Endothelial cell of umbilical vein (primary cell): ENCODE measurements around the gene ADAT1. TPM values are rescaled to one million over a fixed set of nuclear protein-coding genes. Genes with fewer than 3 reads are reported as not detected.
A peak's percentile ranks its signal among the peaks of the same experiment; 100 is the strongest.

Experiments used
- BruUV-seq: library from RNA; stranded (reverse); fragments of 400-500 nt; replicated peaks from 2 replicates; lab custom pipeline; 2021; lab: Mats Ljungman, UMichigan
- CTCF ChIA-PET: fragments of 300-600, 350-600 bp; sonication (Branson Sonifier 250); formaldehyde crosslinking; loops from one replicate; lab custom pipeline; 2021; ENCODE audit warnings: antibody characterized with exemption, inconsistent platforms; lab: Charles Lee
- POLR2A ChIA-PET: fragments of 300-600, 350-600 bp; sonication (Branson Sonifier 250); formaldehyde crosslinking; loops from one replicate; lab custom pipeline; 2021; ENCODE audit warnings: antibody characterized with exemption, inconsistent platforms; lab: Charles Lee
- DNase-seq: peaks from one replicate; pipeline ENCODE4 v3.0.0-alpha.2; 2011; ENCODE audit warnings: low read depth, low spot score
- FAIRE-seq: peaks from 2 replicates; lab custom pipeline; 2011; peaks lifted over from hg19 to GRCh38; lab: Jason Lieb, UNC
- H2AFZ ChIP-seq: 2 replicates; pipeline ENCODE4 v1.6.0; 2012; ENCODE audit warnings: low read depth, low read length, control low read depth, inconsistent platforms
- H3K27ac ChIP-seq: 2 replicates; pipeline ENCODE4 v1.5.1; 2011; ENCODE audit warnings: low read depth, mild to moderate bottlenecking, control low read depth, low read length, moderate library complexity; ENCODE audit not compliant: insufficient read depth
- H3K27me3 ChIP-seq, 2 experiments: 2 replicates each; pipeline versions ENCODE4 v1.6.0 to v1.6.1; 2011; ENCODE audit warnings: low read length in 2 of 2, mixed read lengths in 1 of 2; ENCODE audit not compliant: control insufficient read depth in 2 of 2, insufficient read depth in 2 of 2
- H3K36me3 ChIP-seq, 2 experiments: 2 replicates in 1 of 2; 3 replicates in 1 of 2; pipeline ENCODE4 v1.5.1; 2011; ENCODE audit warnings: low read length in 2 of 2, mild to moderate bottlenecking in 1 of 2, moderate library complexity in 1 of 2; ENCODE audit not compliant: control insufficient read depth in 2 of 2, insufficient read depth in 2 of 2; ENCODE audit errors: extremely low read depth in 1 of 2
- H3K4me1 ChIP-seq: 3 replicates; pipeline ENCODE4 v1.5.1; 2011; ENCODE audit warnings: mild to moderate bottlenecking, low read length; ENCODE audit not compliant: control insufficient read depth, insufficient read depth; ENCODE audit errors: extremely low read depth
- H3K4me2 ChIP-seq: 2 replicates; pipeline ENCODE4 v1.6.1; 2011; ENCODE audit warnings: low read length, control low read depth, mixed read lengths; ENCODE audit not compliant: insufficient read depth
- H3K4me3 ChIP-seq, 3 experiments: fragments of 200-600 bp in 1 of 3; sonication (generic), shearing (Covaris generic) in 1 of 3; replicated peaks in 1 of 3; 2 replicates each; pipeline ENCODE4 v1.5.1; 2011 to 2016; ENCODE audit warnings: control low read depth in 3 of 3, low read length in 3 of 3, mild to moderate bottlenecking in 2 of 3, inconsistent platforms in 1 of 3, low read depth in 1 of 3, moderate library complexity in 1 of 3; ENCODE audit not compliant: insufficient read depth in 1 of 3
- H3K79me2 ChIP-seq: 2 replicates; pipeline ENCODE4 v1.6.0; 2012; ENCODE audit warnings: low read length, inconsistent platforms; ENCODE audit not compliant: control insufficient read depth, insufficient read depth
- H3K9ac ChIP-seq: replicated peaks from 2 replicates; pipeline ENCODE3; 2011; ENCODE audit warnings: low read length, control low read depth; ENCODE audit not compliant: insufficient read depth; ENCODE audit errors: extremely low read depth
- H3K9me1 ChIP-seq: replicated peaks from 3 replicates; pipeline ENCODE4 v1.6.0; 2011; ENCODE audit warnings: mild to moderate bottlenecking, low read length; ENCODE audit not compliant: control insufficient read depth, insufficient read depth; ENCODE audit errors: extremely low read depth
- H3K9me3 ChIP-seq: replicated peaks from 2 replicates; pipeline ENCODE4 v1.5.1; 2012; ENCODE audit warnings: low read length, inconsistent platforms; ENCODE audit not compliant: control insufficient read depth, insufficient read depth
- H4K20me1 ChIP-seq: replicated peaks from 2 replicates; pipeline ENCODE3; 2011; ENCODE audit warnings: mild to moderate bottlenecking, low read length; ENCODE audit not compliant: control insufficient read depth, insufficient read depth; ENCODE audit errors: extremely low read depth
- CTCF ChIP-seq, 2 donors: IDR thresholded peaks; 1 replicate in 1 of 2; 2 replicates in 1 of 2; pipeline ENCODE4 v1.5.1; 2011; ENCODE audit warnings: low read length in 2 of 2, mild to moderate bottlenecking in 2 of 2, moderate library complexity in 2 of 2, control low read depth in 1 of 2, inconsistent platforms in 1 of 2, low read depth in 1 of 2; ENCODE audit not compliant: insufficient read depth in 1 of 2; ENCODE audit errors: extremely low read depth in 1 of 2
- EZH2 ChIP-seq: IDR thresholded peaks from 2 replicates; pipeline ENCODE4 v1.6.1; 2012; ENCODE audit warnings: borderline replicate concordance, low read depth, mild to moderate bottlenecking, moderate library complexity, low read length, inconsistent platforms; ENCODE audit not compliant: severe bottlenecking
- FOS ChIP-seq: IDR thresholded peaks from 2 replicates; pipeline ENCODE4 v1.6.1; 2011; ENCODE audit warnings: mild to moderate bottlenecking, low read length, moderate library complexity, borderline replicate concordance; ENCODE audit not compliant: insufficient read depth
- GATA2 ChIP-seq: IDR thresholded peaks from 2 replicates; pipeline ENCODE4 v1.7.0; 2011; ENCODE audit warnings: low read depth, mild to moderate bottlenecking, moderate library complexity, mixed read lengths, low read length; ENCODE audit not compliant: insufficient read length, insufficient read depth
- JUN ChIP-seq: IDR thresholded peaks from 2 replicates; pipeline ENCODE4 v1.6.1; 2011; ENCODE audit warnings: borderline replicate concordance, low read depth; ENCODE audit not compliant: insufficient read length, insufficient read depth
- MAX ChIP-seq: IDR thresholded peaks from 2 replicates; pipeline ENCODE4 v1.6.1; 2011; ENCODE audit not compliant: insufficient read depth, insufficient read length
- MYC ChIP-seq: IDR thresholded peaks from one replicate; pipeline ENCODE4 v1.6.1; 2011; ENCODE audit warnings: mild to moderate bottlenecking, low read depth, low read length
- POLR2A ChIP-seq: IDR thresholded peaks from 2 replicates; pipeline ENCODE4 v1.6.1; 2012; ENCODE audit warnings: low read depth, mild to moderate bottlenecking, control low read depth, low read length
- POLR2AphosphoS5 ChIP-seq: IDR thresholded peaks from 2 replicates; pipeline ENCODE4 v1.6.1; 2012; ENCODE audit warnings: low read depth, mild to moderate bottlenecking, control low read depth, low read length, moderate library complexity; ENCODE audit not compliant: insufficient read depth
- dilution Hi-C: fragments of 300-500 bp; cut with MboI; formaldehyde crosslinking; loops from one replicate; pipeline ENCODE4 v1.15.0; 2019; ENCODE audit warnings: low sequenced_read_pairs; ENCODE audit not compliant: extremely low pct_ligation_motif_present
- intact Hi-C: fragments of 100-400 bp; cut with micrococcal nuclease; formaldehyde crosslinking; loops from one replicate; pipeline ENCODE4 v1.10.0; 2022
- polyA plus RNA-seq, 4 experiments: library from polyadenylated mRNA; depleted of rRNA in 3 of 4; stranded (reverse) in 3 of 4; unstranded in 1 of 4; fragments of >200 nt; gene quantifications; 2 replicates each; pipeline versions ENCODE4 v1.2.1 to v1.2.3, GENCODE V29; 2011 to 2012; ENCODE audit warnings: missing spikeins in 1 of 4
- total RNA-seq: library from RNA; stranded (reverse); gene quantifications from 2 replicates; pipeline ENCODE4 v1.2.3, GENCODE V29; 2021

ADAT1 gene
- total and polyA plus RNA-seq, 2 donors (not counting 3 experiments of a cell fraction or from before 2014, with no cell fraction given) = 27.2 to 56.6 TPM

GRCh38 chr16:75629132-75629531, 6.1 kb upstream of the ADAT1 start:
- Histone ChIP-seq H3K4me2 (no peak overlapping the region), H3K4me1 (peaks cover 23% of the 10 kb centered on the region), H3K36me3 (peaks cover 33 to 40% of the 10 kb centered on the region in 2 experiments), H4K20me1 (no peaks in the 10 kb centered on the region), H3K9me1 (no peaks in the 10 kb centered on the region), H3K27ac (no peak overlapping the region), H3K4me3 (no peak overlapping the region), H3K79me2 (no peaks in the 10 kb centered on the region), H3K27me3 (no peaks in the 10 kb centered on the region), H3K9me3 (no peaks in the 10 kb centered on the region), H3K9ac (no peak overlapping the region), H2AFZ (no peak overlapping the region)
- dilution Hi-C loops = no loop called here
- intact Hi-C loops = no loop called here
- TF ChIP-seq EZH2 (no peak), POLR2A (no peak), POLR2AphosphoS5 (no peak), FOS (no peak), CTCF (IDR thresholded peaks at IDR 0.05; ENCODE audit: extremely low read depth in 1 of 2, insufficient read depth in 1 of 2, low read depth in 1 of 2, low read length in 2 of 2) (no peak)
- no TSS peak for BruUV-seq
- DNase-seq (no peak), FAIRE-seq (peak; percentile 40)
- POLR2A ChIA-PET = no interaction called here
- CTCF ChIA-PET = no interaction called here

- H3K4me2 ChIP-seq = peak overlapping the region; percentile 70
- H3K4me3 ChIP-seq = no peak overlapping the region
- H3K79me2 ChIP-seq = no peaks in the 10 kb centered on the region
- H4K20me1 ChIP-seq = no peaks in the 10 kb centered on the region
- H2AFZ ChIP-seq = no peak overlapping the region
- POLR2A ChIA-PET = interaction anchor here (1.0 kb wide), 1 partner anchor 19 kb away, joined by 4 read pairs; the partner anchor contains the start of genes KARS1 and TERF2IP
- FAIRE-seq (no peak), DNase-seq (peak; percentile 30)
- H3K9me1 ChIP-seq = no peaks in the 10 kb centered on the region
- intact Hi-C loops (loop anchor here (1.0 kb wide), 1 partner anchor 19 kb away; the partner anchor contains the start of genes KARS1 and TERF2IP), dilution Hi-C loops (no loop called here)
- no peaks in the 10 kb centered on the region for H3K27me3 ChIP-seq
- no TSS peak for BruUV-seq
- no peak overlapping the region for H3K9ac ChIP-seq
- H3K9me3 ChIP-seq = no peaks in the 10 kb centered on the region
- CTCF ChIA-PET = interaction anchor here (1.0 kb wide), 1 partner anchor 13 kb away, joined by 3 read pairs; no protein-coding TSS in a partner anchor
- H3K27ac ChIP-seq = peak overlapping the region; percentile 48
- peaks cover 31 to 34% of the 10 kb centered on the region in 2 experiments for H3K36me3 ChIP-seq
- TF ChIP-seq POLR2A (no peak), GATA2 (no peak), MAX (no peak), POLR2AphosphoS5 (no peak), CTCF (IDR thresholded peaks at IDR 0.05; ENCODE audit: extremely low read depth in 1 of 2, insufficient read depth in 1 of 2, low read depth in 1 of 2, low read length in 2 of 2) (no peak), MYC (no peak), FOS (no peak), EZH2 (no peak), JUN (no peak)
- H3K4me1 ChIP-seq = peaks cover 23% of the 10 kb centered on the region
These were observed 5.3 kb upstream of the ADAT1 start for GRCh38 chr16:75628351-75628750.
